Measurements from ENCODE around the gene CDR2L. TPM values are rescaled to one million over a fixed set of nuclear protein-coding genes. Genes with fewer than 3 reads are reported as not detected.

The CDR2L gene
- total RNA-seq, 4 donors from 2014 or later, result 2.0 to 5.6 (median 3.6) TPM

DNA sequence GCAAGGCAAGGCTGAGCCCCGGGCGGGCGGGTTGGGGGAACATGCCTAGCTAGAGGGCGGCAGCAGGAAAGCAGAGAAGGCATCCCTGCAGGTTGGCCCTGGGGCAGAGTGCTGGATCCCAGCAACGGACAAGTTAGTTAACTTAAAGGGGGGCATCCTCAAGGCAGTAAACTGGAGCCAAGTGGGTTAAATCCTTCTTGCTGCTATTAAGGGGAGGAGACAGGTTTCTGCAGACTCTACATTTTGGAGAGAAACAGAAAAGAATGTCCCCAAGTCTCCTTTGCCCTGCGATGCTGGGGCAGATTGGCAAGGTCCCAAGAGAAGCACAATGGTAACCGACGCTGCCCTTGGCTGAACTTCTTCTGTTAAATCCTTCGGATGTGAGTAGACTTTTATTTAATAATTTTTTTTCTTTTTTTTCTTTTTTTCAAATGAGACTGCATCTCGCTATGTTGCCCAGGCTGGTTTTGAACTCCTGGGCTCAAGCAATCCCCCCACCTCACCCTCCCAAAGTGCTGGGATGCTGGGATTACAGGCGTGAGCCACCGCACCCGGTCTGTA lies 45.4 kb downstream of the CDR2L start:
- intact Hi-C loops (cut with DNase I; ENCODE audit: low total_unique reads) (no loop called here), in situ Hi-C loops (cut with MboI; ENCODE audit: low pct_ligation_motif_present in 1 of 4, low pct_unique_long_range_greater_than_20kb in 1 of 4, low sequenced_read_pairs in 3 of 4) (no loop called here)
- peak overlapping the region; percentile 64 to 98 (median 88) for H3K27ac ChIP-seq
- 2 to 6% methylated on average over 9 to 13 of the region's 13 CpGs for WGBS, 2 donors (ENCODE audit: low coverage in 1 of 2)
- H3K36me3 ChIP-seq, result no peaks in the 10 kb centered on the region
- peak overlapping the region in 3 of 4 donors; percentile 13 to 62 (median 46) for H3K4me3 ChIP-seq
- H3K27me3 ChIP-seq, result no peaks in the 10 kb centered on the region
- DNase-seq, result no peak
- peaks cover 24 to 52% (median 47%) of the 10 kb centered on the region in 4 donors for H3K4me1 ChIP-seq
- no peaks in the 10 kb centered on the region for H3K9me3 ChIP-seq
- TF ChIP-seq POLR2AphosphoS5 (IDR thresholded peaks at IDR 0.05) (no peak), EP300 (IDR thresholded peaks at IDR 0.05; ENCODE audit: low read depth) (no peak), POLR2A (IDR thresholded peaks at IDR 0.05) (no peak)
- TF ChIP-seq, protein P1, sequence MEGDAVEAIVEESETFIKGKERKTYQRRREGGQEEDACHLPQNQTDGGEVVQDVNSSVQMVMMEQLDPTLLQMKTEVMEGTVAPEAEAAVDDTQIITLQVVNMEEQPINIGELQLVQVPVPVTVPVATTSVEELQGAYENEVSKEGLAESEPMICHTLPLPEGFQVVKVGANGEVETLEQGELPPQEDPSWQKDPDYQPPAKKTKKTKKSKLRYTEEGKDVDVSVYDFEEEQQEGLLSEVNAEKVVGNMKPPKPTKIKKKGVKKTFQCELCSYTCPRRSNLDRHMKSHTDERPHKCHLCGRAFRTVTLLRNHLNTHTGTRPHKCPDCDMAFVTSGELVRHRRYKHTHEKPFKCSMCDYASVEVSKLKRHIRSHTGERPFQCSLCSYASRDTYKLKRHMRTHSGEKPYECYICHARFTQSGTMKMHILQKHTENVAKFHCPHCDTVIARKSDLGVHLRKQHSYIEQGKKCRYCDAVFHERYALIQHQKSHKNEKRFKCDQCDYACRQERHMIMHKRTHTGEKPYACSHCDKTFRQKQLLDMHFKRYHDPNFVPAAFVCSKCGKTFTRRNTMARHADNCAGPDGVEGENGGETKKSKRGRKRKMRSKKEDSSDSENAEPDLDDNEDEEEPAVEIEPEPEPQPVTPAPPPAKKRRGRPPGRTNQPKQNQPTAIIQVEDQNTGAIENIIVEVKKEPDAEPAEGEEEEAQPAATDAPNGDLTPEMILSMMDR (IDR thresholded peaks at IDR 0.05), result no peak

DNA sequence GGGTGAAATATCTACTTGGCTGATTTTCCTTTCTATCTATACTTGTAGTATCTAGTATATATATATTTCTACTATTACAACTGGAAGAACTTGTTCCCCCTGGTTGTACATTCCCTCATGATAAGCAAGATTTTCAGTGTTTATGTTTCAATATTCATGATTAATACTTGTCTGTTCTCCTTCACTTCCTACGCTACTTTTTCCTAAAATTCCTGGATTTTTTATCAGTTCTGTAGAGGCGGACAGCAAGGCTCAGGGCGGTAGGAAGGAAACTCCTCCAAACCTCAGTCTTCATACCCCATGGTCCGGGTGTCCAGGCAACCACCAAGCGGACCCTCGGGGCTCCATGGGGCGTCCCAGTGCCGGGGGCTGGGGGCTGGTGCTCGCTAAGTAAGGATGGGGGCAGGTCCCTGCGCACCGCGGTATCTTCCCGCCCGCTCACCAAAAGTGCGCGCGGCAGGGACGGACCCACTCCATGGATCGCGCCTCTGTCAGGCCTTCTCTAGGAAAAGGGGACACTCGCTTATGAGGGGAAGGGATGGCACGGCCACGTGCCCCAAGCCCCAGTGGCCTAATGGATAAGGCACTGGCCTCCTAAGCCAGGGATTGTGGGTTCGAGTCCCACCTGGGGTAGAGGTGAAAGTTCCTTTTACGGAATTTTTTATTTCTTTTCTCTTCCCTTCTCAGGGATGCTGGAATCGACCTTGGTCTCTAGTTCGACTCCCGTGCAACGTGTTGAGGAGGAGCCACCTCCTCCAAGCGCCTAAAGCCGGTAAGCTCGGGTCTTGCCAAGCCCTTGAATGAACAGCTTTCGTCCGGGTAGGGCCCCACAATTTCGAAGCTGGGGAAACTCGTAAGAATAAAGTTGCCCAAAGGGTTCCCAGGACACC lies 46.2 kb downstream of the CDR2L start:
- WGBS, 2 donors (ENCODE audit: low coverage in 1 of 2), result 1% methylated on average over 36 of the region's 36 CpGs; no CpG with 5 or more reads in 1 of the 2 donors
- H3K27me3 ChIP-seq, result no peaks in the 10 kb centered on the region
- peak overlapping the region; percentile 86 to 98 (median 91) for H3K27ac ChIP-seq
- intact Hi-C loops (cut with DNase I; ENCODE audit: low total_unique reads) (no loop called here), in situ Hi-C loops (cut with MboI; ENCODE audit: low pct_ligation_motif_present in 1 of 4, low pct_unique_long_range_greater_than_20kb in 1 of 4, low sequenced_read_pairs in 3 of 4) (no loop called here)
- H3K4me1 ChIP-seq, result peaks cover 24 to 52% (median 47%) of the 10 kb centered on the region in 4 donors
- peaks cover 0 to 6% (median 3%) of the 10 kb centered on the region in 4 donors for H3K36me3 ChIP-seq
- peak overlapping the region; percentile 31 to 62 (median 50) for H3K4me3 ChIP-seq
- TF ChIP-seq POLR2AphosphoS5 (IDR thresholded peaks at IDR 0.05) (peak in 2 of 3 donors; percentile 27 to 58), EP300 (IDR thresholded peaks at IDR 0.05; ENCODE audit: low read depth) (no peak)
- H3K9me3 ChIP-seq, result no peaks in the 10 kb centered on the region
- DNase-seq, result peak; percentile 93

DNA sequence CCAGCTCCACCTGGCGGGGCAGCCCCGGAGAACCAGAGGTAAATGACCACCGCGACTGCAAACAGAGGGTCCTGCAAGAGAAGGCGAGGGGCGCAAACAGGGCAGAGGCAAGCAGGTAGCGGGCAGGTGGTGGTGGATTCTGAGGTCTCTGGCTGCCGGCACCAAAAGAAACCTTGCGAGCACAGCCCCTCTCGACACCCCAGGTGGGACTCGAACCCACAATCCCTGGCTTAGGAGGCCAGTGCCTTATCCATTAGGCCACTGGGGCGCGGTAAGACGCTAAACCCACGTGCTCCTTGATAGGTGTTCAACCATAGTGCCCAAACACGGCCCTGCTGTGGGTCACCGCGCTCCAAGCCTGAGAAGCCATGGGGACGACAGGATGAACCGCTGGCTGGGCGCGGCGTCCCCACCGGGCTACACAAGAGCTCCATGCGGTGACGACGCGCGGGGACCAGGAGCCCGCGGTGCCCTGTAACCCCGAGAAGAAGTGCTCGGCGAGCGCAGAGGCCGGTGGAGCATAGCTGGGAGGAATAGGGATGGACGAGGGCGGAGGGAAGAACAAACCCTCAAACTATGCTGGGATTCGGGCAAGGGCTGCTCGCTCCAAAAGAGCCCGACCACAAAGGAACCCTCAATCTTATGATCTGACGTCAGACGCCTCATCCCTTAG lies 46.9 kb downstream of the CDR2L start:
- H3K27ac ChIP-seq, result peak overlapping the region; percentile 86 to 98 (median 91)
- H3K4me3 ChIP-seq, result peak overlapping the region; percentile 46 to 62 (median 51)
- in situ Hi-C loops (cut with MboI; ENCODE audit: low pct_ligation_motif_present in 1 of 4, low pct_unique_long_range_greater_than_20kb in 1 of 4, low sequenced_read_pairs in 3 of 4), result no loop called here
- peak; percentile 88 for DNase-seq
- peaks cover 0 to 13% (median 7%) of the 10 kb centered on the region in 4 donors for H3K36me3 ChIP-seq
- intact Hi-C loops (cut with DNase I; ENCODE audit: low total_unique reads), result no loop called here
- WGBS, 2 donors (ENCODE audit: low coverage in 1 of 2), result 1% methylated on average over 29 of the region's 43 CpGs; no CpG with 5 or more reads in 1 of the 2 donors
- TF ChIP-seq, protein P1 (IDR thresholded peaks at IDR 0.05), result peak in 2 of 5 experiments; percentile 7 to 27
- TF ChIP-seq EP300 (IDR thresholded peaks at IDR 0.05; ENCODE audit: low read depth) (no peak), POLR2AphosphoS5 (IDR thresholded peaks at IDR 0.05) (peak in 2 of 3 donors; percentile 15 to 54), POLR2A (IDR thresholded peaks at IDR 0.05) (no peak)
- H3K4me1 ChIP-seq, result peaks cover 24 to 52% (median 47%) of the 10 kb centered on the region in 4 donors
- no peaks in the 10 kb centered on the region for H3K27me3 ChIP-seq
- no peaks in the 10 kb centered on the region for H3K9me3 ChIP-seq

DNA sequence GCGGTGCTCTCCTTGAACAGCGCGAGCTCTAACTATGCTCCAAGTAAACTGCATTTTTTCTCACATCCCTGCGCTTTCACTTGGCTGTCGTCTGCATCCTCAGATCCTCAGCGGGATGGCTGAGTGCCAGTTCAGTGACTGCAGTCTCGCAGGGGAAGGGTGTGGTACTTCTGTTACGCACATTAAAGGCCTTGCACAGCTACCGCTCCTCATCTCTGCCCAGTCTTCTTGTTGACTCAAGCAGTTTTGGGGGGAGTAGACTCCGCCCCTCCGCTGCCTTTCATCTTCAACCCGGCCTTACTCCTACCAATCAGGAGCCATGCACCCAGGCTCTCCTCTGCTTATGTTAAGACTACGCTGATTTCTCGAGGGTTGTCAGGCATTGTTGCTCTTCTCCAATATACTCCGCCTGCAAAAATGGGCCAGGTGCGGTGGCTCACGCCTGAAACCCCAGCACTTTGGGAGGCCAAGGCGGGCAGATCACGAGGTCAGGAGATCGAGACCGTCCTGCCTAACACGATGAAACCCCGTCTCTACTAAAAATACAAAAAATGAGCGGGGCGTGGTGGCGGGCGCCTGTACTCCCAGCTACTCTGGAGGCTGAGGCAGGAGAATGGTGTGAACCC lies 49.3 kb downstream of the CDR2L start:
- Histone ChIP-seq H3K4me3 (no peak overlapping the region), H3K4me1 (peaks cover 24 to 51% (median 47%) of the 10 kb centered on the region in 4 donors), H3K9me3 (no peaks in the 10 kb centered on the region), H3K27me3 (no peaks in the 10 kb centered on the region), H3K36me3 (peaks cover 0 to 35% (median 17%) of the 10 kb centered on the region in 4 donors), H3K27ac (peak overlapping the region; percentile 86 to 98 (median 91))
- in situ Hi-C loops (cut with MboI; ENCODE audit: low pct_ligation_motif_present in 1 of 4, low pct_unique_long_range_greater_than_20kb in 1 of 4, low sequenced_read_pairs in 3 of 4), result no loop called here
- intact Hi-C loops (cut with DNase I; ENCODE audit: low total_unique reads), result no loop called here
- WGBS, 2 donors (ENCODE audit: low coverage in 1 of 2), result 46 to 48% methylated on average over 4 to 27 of the region's 27 CpGs
- TF ChIP-seq POLR2AphosphoS5 (IDR thresholded peaks at IDR 0.05), result peak in 2 of 3 donors; percentile 55 to 60
- TF ChIP-seq, protein P1 (IDR thresholded peaks at IDR 0.05), result no peak
- DNase-seq, result peak; percentile 90
